NCI-H1436 treated with DMSO at 0.1 percent for 48 hours (cell line): ENCODE results near the gene IFFO2.
"Not testable (repeated sequence)": the region's sequence is repeated elsewhere in the genome, so short reads cannot be mapped to it uniquely, and the experiment has no call there.

Source experiments
- DNase-seq: peaks from one replicate; lab custom pipeline; 2025; lab: John Stamatoyannopoulos, UW

IFFO2 gene

DNA sequence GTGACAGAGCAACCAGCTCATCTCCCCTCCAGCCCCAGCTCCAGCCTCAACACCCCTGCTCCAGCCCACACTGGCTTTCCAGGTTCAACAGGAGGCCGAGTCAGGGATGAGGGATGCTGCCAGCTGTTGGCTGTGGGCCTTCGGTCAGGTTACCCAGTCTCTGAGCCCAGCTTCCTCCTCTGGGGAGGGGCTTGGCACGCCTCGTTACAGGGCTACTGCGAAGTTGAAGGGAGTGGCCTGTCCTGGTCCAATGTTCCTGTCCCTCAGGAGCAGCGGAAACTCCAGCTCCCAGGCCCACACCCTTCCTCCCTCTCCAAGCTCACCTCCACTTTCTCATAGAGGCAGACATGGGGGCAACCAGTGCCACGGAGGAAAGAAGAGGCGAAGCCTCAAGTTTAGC, 81.9 kb downstream of the IFFO2 start:
- no peak for DNase-seq

DNA sequence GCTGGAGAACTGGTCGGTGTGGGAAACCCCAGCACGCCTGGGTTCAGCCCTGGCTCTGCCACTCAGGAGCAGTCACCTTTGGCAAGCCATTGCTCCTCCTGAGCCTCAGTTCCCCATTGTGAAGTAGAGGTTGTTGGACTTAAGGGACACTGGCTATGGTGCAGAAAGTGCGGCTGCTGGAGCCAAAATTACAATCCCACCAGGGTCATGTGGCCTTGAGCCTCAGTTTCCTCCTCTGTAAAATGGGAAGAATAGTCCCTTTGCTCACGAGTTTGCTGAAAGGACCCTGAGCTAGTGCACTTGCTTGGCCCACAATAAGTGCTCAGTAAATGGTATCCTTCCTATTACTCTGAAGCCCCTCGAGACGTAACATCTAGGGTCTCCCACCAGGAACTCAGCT, 82.4 kb downstream of the IFFO2 start:
- no peak for DNase-seq

DNA sequence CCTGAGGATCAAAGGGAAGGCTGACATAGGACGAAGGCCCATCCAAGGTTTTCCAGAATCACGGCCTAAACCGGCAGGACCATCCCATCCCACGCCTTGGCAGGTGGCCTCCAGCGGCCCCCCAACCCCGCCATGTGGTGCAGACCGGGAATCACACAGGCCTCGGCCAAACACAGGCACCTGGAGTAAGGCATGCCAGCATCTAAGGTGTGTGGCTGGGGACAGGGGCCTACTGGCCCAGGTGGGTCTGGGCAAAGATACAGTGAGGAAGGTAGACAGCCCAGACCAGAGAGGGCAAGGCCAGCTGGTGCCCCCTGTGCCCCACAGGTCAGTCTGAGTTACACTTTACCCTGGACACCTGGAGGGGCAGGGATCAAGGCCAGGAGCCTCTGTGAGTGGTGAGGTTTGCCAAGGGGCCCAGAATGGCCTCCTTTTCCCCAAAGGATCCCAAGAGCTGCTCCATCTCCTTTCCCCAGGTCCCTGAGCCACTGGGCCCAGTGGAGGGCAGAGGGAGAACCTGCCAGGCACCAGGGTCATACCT, 84.3 kb downstream of the IFFO2 start:
- no peak for DNase-seq

DNA sequence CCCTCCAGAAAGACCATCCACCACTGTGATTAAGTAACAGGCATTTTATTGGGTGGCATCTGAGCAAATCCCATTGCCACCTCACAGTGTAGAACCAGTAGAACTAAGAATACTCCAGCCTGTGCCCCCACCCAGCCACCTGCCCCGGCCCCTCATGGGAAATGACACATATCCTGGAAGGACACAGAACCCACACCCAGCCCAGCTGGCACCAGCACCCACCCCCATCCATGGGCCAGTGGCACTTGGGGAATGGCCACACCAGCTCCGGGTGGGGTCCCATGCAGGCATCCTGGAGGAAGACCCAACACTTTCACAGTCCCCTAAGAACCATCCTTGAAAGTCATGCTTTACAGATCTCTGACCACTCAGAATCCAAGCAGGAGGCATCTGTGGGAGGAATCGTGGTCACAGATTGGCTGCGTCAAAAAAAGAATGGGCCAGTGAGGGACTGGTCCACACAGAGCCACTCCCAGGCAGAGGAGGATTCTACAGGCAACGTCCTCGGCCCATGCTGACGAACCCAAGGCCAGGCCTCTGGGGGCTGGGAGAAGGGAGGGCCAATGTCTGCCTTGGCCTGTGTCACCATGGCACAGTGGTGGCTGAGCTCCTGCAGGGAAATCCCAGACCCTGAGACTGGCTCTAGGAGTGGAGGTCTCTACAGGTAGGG, 84.9 kb downstream of the IFFO2 start:
- no peak for DNase-seq

DNA sequence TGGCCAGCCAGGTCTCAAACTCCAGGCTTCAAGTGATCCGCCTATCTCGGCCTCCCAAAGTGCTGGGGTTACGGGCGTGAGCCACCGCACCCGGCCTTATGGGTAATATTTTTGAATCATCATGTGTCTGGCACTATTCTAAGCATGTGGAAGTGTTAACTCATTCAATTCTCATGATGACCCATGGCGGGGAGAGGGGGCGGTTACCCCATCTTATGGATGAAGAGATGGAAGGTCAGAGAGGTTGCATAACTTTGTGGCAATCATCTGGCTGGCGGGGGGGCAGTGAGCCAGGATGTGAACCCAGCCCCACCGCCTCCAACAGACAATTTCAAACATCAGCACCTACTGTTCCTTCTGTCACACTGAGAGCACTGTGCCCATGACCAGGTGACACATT, 85.5 kb downstream of the IFFO2 start:
- DNase-seq = no peak

DNA sequence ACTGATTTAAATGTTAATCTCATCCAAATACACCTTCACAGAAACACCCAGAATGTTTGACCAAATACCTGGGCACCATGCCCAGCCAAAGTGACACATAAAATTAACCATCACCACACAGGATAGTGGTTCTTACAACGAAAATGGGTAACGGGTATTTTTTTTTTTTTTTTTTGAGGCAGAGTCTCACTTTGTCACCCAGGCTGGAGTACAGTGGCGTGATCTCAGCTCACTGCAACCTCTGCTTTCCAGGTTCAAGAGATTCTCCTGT, 85.9 kb downstream of the IFFO2 start:
- not testable (repeated sequence) for DNase-seq

DNA sequence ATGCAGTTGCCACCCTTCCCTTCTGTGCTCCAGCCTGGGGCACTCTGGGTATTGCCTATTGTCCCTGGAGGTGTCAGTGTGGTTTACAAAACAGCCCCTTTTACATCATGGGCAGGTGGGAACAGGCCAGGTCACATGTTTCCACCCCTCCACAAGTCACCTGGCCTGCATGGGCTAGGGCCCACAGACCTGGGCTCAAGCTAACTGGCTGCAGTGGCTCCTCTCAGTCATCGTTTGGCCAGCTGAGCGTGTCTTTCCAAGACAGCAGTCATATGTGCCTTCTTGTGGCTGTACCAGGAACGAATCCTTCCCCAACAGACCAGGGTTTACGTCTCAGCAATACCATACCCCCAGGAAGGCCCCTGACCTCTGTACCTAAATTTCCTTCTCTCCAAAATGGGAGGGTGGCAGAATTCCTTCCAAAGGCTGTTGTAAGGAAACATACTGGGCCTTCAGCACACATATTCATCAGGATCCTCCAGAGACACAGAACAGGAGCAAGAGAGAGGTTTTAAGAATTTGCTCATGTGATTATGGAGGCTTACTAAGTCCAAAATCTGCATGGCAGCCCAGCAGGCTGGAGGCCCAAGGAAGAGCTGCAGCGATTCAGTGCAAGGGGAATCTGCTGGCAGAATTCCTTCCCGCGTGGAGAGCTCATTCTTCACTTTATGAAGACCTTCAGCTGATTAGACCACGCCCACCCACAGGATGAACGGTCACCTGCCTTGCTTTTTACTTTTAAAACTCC, 86.5 kb downstream of the IFFO2 start:
- no peak for DNase-seq

DNA sequence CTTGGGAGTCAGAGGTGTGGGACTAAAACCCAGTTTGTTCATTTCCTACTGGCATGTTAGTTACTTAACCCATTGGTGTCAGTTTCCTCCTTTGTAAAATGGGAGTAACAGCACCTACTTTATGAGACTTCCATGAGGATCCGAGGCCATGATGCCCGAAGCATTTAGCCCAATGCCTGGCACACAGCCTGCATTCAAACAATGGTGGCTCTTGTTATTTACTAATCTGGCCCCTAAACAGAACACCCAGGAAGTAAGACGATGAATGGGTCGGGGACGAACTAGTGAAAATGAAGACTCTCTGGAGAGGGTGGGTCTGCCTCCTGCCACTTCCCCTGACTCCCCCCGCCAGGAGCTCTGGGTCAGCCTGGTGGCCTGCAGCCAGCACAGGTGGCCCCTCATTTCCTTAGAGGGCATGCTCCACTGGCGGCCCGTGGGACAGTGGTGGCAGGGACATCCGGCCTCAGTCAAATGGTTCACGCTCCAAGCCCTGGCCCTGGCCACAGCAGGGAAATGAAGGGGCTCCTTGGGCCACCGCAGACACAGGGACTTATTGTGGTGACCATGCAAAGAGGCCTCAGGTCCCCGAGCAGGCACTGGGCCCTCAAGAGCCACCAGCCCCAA, 87.6 kb downstream of the IFFO2 start:
- no peak for DNase-seq

DNA sequence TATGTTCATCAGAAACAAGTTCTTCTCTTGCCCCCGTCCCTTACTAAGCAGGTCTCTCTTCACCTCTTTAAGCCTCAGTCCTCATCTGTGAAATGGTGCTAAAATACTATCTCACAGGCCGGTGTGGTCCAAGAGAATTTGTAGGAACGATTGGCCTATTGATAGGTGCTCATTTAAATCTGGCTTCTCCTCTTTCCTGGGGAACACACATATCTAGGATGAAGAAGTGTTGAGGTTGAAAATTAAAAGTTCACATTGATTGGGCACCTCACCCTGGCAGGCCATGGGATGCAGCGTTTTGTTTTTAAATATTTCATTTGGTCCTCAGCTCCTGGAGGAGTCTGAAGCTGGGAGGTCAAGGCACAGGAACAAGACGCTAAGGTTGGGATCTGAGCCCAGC, 88.1 kb downstream of the IFFO2 start:
- no peak for DNase-seq

DNA sequence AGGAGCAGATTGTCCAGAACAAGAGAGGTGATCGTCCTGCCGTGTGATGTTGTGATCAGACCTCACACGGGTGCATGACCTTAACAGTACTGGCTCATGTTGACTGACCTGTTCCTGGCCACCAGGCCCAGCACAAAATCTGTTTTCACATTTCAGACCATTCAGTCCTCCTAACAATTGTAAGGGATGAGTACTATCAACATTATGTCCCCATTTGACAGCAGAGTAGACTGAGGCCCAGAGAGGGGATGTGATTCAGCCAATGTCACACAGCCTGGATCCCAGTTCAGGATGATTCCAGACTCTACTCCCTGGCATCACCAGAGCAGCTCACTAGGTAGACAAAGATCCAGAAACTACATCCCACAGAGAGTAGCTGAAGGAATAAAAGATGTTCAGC, 89.6 kb downstream of the IFFO2 start:
- DNase-seq = no peak

DNA sequence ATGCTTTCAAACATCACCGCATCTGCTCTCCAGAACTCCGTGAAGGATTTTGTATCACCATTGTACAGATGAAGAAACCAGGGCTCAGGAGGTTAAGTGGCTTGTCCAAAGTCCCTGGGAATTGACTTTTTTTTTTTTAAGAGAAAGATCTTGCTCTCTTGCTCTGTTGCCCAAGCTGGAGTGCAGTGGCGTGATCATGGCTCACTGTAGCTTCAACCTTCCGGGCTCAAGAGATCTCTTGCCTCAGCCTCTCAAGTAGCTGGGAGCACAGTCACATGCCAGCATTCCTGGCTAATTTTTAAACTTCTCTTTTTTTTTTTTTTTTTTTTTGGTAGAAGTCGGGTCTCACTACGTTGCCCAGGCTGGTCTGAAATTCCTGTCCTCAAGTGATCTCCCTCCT, 90.2 kb downstream of the IFFO2 start:
- DNase-seq = no peak

DNA sequence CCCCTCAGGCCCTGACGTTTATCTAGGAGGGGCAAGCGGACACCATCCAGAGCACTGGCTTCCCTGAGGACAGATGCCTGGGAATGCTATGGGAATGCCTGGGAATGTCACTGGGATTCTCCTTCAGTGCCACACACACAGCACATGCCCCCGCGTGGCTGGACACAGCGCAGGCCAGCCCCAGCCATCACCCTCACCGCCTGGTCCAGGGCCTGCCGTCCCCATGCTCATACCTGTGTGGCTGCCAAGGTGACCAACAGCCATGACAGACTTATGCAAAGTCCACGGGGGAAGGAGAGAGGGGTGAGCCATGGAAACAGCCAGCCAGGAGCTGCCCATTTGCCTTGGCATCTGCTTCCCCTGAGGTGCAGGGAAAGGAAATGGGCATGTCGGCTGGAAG, 91.3 kb downstream of the IFFO2 start:
- no peak for DNase-seq

DNA sequence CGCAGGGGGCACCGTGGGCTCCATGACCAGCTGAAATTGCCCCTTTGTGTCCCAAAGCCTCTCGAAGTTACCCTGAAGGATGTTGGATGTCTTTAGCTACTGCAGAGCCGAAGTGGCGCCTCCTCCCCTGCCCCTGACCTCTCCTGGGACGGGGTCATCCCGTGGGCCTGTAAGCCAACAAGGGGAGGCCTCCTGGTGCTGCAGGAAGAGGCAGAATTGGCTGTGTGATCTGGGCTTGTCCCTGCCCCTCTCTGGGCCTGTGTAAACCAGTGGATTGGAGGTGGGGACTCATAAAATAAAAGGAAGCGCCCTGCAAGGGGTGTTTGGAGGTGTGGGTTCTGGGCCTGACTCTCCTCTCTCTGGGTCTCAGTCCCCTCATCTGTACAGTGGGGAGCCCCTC, 94.9 kb downstream of the IFFO2 start:
- DNase-seq = no peak

DNA sequence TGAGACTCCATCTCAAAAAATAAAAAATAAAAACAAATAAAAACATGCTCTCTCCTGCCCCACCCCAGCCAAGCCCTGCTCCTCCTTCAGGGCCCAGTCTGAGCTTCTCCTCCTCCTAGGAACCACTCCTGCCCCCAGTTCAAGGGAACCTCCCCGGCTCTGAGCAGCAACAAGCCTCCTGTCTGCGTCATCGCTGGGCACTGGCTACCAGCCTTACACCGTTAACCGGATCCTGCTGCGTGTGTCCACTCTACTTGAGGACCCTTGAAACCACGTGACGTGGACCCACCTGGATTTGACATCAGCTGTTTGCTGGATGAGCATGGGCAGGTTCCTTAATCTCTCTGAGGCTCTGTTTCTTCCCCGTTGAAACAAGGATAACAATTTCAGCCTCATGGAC, 95.4 kb downstream of the IFFO2 start:
- DNase-seq = no peak

DNA sequence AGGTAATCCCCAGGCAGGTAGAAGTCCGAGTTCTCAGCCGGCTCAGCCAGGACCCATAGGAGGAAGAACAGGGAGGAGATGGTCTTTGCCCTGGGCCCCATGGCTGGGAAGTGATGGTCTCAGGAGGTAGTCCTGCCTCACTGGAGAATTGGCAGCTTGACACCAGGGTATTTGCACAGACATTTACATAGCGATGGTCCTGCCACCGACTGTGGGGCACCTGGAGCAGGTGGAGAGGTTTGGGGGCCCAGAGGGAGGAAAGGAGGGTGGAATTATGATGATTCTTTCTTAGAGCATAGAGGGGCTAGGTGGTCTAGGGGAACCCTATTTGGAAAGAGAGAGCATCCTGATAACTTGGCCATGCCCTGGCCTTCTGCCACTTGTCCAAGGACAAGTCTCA, 96.9 kb downstream of the IFFO2 start, which contains the start of gene TAS1R2:
TAS1R2 (minus strand) TSS at position 101 of the 400 bp plus-strand sequence; CDS start at position 101, 0 bp downstream.
- no peak for DNase-seq

DNA sequence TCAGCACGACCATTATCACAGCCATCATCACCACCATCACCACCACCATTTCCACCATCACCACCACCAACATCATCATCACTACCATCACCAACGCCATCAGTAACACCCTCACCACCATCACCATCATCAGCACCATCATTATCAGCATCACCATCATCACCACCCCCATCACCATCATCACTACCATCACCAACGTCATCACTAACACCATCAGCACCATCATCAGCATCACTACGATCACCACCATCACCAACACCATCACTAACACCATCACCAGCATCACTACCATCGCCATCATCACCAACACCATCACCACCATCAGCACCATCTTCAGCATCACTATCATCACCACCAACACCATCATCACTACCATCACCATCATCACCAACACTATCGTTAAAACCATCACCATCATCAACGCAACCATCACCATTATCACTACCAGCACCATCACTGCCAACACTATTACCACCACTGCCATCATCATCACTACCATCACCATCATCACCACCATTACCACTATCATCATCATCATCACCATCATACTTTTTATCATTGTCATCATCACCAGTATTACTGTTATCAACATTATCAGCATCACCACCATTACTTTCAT, 98.3 kb downstream of the IFFO2 start:
- DNase-seq = no peak

DNA sequence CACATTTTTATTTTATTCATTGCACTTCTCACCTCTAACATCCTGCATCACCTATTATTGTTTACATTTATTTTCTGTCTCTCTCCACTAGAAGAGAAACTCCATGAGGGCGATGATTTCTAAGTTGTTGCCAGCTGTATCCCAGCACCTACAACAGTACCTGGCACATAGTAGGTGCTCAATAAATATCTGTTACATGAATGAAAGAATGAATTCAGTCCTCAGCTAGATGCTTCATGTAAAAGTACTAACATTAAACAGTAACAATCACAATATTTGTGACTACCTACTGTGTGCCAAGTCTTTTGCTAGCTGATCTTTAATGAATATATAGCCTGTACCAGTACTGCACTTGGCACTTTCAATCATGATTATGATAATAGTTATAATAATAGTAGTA, 100.0 kb downstream of the IFFO2 start:
- DNase-seq = no peak

DNA sequence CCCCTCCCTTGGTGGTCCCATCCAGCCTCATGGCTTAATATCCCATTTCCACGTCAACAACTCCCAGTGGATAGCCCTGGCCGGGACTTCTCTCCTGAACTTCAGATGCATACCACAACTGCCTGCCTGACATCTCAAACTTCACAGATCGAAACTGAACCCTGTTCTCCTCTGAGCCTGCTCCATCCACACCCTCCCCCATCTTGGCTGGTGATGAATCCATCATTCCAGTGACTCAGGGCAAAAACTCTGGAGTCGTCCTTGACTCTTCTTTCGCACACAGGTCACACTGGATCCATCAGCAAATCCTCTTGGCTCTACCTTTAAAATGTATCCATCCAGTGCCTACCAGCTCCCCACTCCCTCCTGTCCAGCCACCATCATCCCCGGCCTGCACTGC, 100.9 kb downstream of the IFFO2 start:
- DNase-seq = no peak

DNA sequence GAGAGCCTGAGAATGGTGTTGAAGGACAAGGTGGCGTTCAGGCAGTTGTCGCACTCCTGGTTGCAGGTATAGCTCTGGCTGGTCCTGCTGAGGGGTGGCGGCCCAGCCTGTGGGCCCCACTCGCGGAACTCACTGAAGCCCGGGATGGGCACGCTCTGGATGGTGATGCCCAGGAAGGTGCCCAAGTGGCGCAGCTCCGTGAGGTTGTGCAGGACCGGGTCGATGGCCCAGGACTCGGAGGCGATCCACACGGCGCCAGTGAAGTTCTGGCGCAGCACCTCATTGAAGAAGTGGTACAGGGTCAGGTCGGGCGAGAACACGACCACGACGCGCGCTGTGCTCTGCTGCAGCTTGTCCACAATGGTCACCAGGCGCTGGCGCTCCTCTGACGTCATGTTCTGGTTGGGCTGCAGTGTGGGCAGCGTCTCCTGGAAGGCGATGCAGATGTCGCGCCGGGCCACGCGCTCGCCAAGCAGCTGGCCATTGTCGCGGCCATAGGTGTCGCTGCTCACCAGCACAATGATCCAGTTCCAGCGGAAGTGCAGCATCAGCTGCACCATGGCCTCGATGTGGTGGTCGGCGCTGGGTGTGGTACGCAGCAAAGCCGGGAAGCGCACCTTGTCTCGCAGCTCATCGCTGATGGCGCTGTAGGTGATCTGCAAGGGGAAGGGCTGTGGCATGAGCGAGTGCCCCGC, 102.0 kb downstream of the IFFO2 start:
- DNase-seq = no peak
